Fibroblast of villous mesenchyme (primary cell): ENCODE data around the gene CABLES2. TPM values are rescaled to one million over a fixed set of nuclear protein-coding genes. Genes with fewer than 3 reads are reported as not detected.

ENCODE experiments used
- DNase-seq: peaks from one replicate; pipeline ENCODE4 v3.0.0-alpha.2; 2010; ENCODE audit warnings: low read depth
- H3K4me3 ChIP-seq: 2 replicates; pipeline ENCODE4 v1.5.1; 2011; ENCODE audit warnings: low read depth, mild to moderate bottlenecking, low read length
- CTCF ChIP-seq: IDR thresholded peaks from 2 replicates; pipeline ENCODE4 v1.5.1; 2012; ENCODE audit warnings: low read depth, mild to moderate bottlenecking, low read length; ENCODE audit not compliant: insufficient read depth
- total RNA-seq: library from RNA; depleted of rRNA; stranded (reverse); fragments of >200 nt; gene quantifications from 2 replicates; pipeline ENCODE4 v1.2.3, GENCODE V29; 2012

The CABLES2 gene
- total RNA-seq, 1 donor, result 1.7 TPM

- peak; percentile 77 for DNase-seq
- peak; percentile 99 for TF ChIP-seq CTCF
- no peak overlapping the region for H3K4me3 ChIP-seq
These were observed 24.5 kb downstream of the CABLES2 start for GRCh38 chr20:62382306-62383198.

GRCh38 chr20:62381842-62382241, 25.2 kb downstream of the CABLES2 start:
- no peak for TF ChIP-seq CTCF
- H3K4me3 ChIP-seq, result no peak overlapping the region
- no peak for DNase-seq

- no peak for TF ChIP-seq CTCF
- DNase-seq, result peak; percentile 50
- no peak overlapping the region for H3K4me3 ChIP-seq
These were observed 25.8 kb downstream of the CABLES2 start for GRCh38 chr20:62381202-62381797.

GRCh38 chr20:62378215-62378614, 28.9 kb downstream of the CABLES2 start:
- no peak for TF ChIP-seq CTCF
- no peak overlapping the region for H3K4me3 ChIP-seq
- no peak for DNase-seq

- DNase-seq, result no peak
- no peak overlapping the region for H3K4me3 ChIP-seq
- TF ChIP-seq CTCF, result no peak
These were observed 29.4 kb downstream of the CABLES2 start for GRCh38 chr20:62377615-62378178.

GRCh38 chr20:62377064-62377461, 30.0 kb downstream of the CABLES2 start:
- H3K4me3 ChIP-seq, result no peak overlapping the region
- DNase-seq, result no peak
- TF ChIP-seq CTCF, result no peak
